GM18507 (cell line): Measurements from ENCODE around the gene ANAPC4.

Experiments used
- DNase-seq: peaks from one replicate; pipeline ENCODE4 v3.0.0; 2011; ENCODE audit warnings: low read depth; ENCODE audit not compliant: insufficient read length; ENCODE audit errors: extremely low spot score
- FAIRE-seq: peaks from 2 replicates; lab custom pipeline; 2011; peaks lifted over from hg19 to GRCh38; lab: Jason Lieb, UNC

ANAPC4 gene

GRCh38 chr4:25466966-25467697 is 90.1 kb downstream of the ANAPC4 start:
- no peak for FAIRE-seq

GRCh38 chr4:25467843-25468242 is 90.8 kb downstream of the ANAPC4 start:
- FAIRE-seq: no peak
- DNase-seq: no peak

More at GRCh38 chr4:25466966-25467697, 90.1 kb downstream of the ANAPC4 start:
- DNase-seq: no peak
